WERI-Rb-1 (cell line): ENCODE measurements around the gene NRXN3.

Source experiments
- DNase-seq: peaks from one replicate; pipeline ENCODE4 v3.0.0-alpha.2; 2020
- H3K27ac ChIP-seq: fragments of 250-450 bp; sonication (Bioruptor Pico); 2 replicates; pipeline ENCODE4 v1.5.1; 2020; ENCODE audit warnings: mild to moderate bottlenecking, moderate library complexity
- H3K27me3 ChIP-seq: fragments of 250-450 bp; sonication (Bioruptor Pico); 2 replicates; pipeline ENCODE4 v1.5.1; 2021; ENCODE audit warnings: mild to moderate bottlenecking, low read depth, moderate library complexity; ENCODE audit not compliant: insufficient read depth, severe bottlenecking
- H3K36me3 ChIP-seq: fragments of 250-450 bp; sonication (Bioruptor Pico); 2 replicates; pipeline ENCODE4 v1.5.1; 2020; ENCODE audit warnings: mild to moderate bottlenecking, moderate library complexity
- H3K4me3 ChIP-seq: 2 replicates; pipeline ENCODE4 v1.5.1; 2011; ENCODE audit warnings: low read depth, mild to moderate bottlenecking, control low read depth, low read length
- H3K9me3 ChIP-seq: fragments of 250-450 bp; sonication (Bioruptor Pico); 2 replicates; pipeline ENCODE4 v1.5.1; 2021; ENCODE audit warnings: mild to moderate bottlenecking, moderate library complexity; ENCODE audit not compliant: severe bottlenecking
- CTCF ChIP-seq: IDR thresholded peaks from 2 replicates; pipeline ENCODE4 v1.5.1; 2011; ENCODE audit warnings: low read depth, mild to moderate bottlenecking, control low read depth, inconsistent platforms, low read length

NRXN3 gene

GRCh38 chr14:79442786-79443185 lies 1272.6 kb downstream of the NRXN3 start:
- no peak for TF ChIP-seq CTCF
- Histone ChIP-seq H3K9me3 (no peaks in the 10 kb centered on the region), H3K27me3 (no peaks in the 10 kb centered on the region), H3K4me3 (no peak overlapping the region), H3K27ac (no peak overlapping the region), H3K36me3 (no peaks in the 10 kb centered on the region)
- DNase-seq = no peak

- Histone ChIP-seq H3K4me3 (no peak overlapping the region), H3K27ac (no peak overlapping the region), H3K9me3 (no peaks in the 10 kb centered on the region), H3K27me3 (no peaks in the 10 kb centered on the region), H3K36me3 (no peaks in the 10 kb centered on the region)
- DNase-seq = no peak
- no peak for TF ChIP-seq CTCF
Measured at GRCh38 chr14:79443602-79444001, 1273.4 kb downstream of the NRXN3 start.

- H3K9me3 ChIP-seq = no peaks in the 10 kb centered on the region
- H3K4me3 ChIP-seq = no peak overlapping the region
- H3K27ac ChIP-seq = no peak overlapping the region
- DNase-seq = no peak
- H3K36me3 ChIP-seq = no peaks in the 10 kb centered on the region
- no peak for TF ChIP-seq CTCF
- H3K27me3 ChIP-seq = no peaks in the 10 kb centered on the region
Measured at GRCh38 chr14:79448960-79449359, 1278.8 kb downstream of the NRXN3 start.

GRCh38 chr14:79451601-79452000 lies 1281.4 kb downstream of the NRXN3 start:
- no peaks in the 10 kb centered on the region for H3K36me3 ChIP-seq
- DNase-seq = peak; percentile 67
- H3K9me3 ChIP-seq = no peaks in the 10 kb centered on the region
- no peaks in the 10 kb centered on the region for H3K27me3 ChIP-seq
- H3K27ac ChIP-seq = 0 out of 2 replicates have a peak overlapping the region, but pooled peaks have one; percentile 26
- TF ChIP-seq CTCF = no peak
- no peak overlapping the region for H3K4me3 ChIP-seq

GRCh38 chr14:79453276-79453675 lies 1283.1 kb downstream of the NRXN3 start:
- no peaks in the 10 kb centered on the region for H3K36me3 ChIP-seq
- no peak overlapping the region for H3K27ac ChIP-seq
- no peak overlapping the region for H3K4me3 ChIP-seq
- no peaks in the 10 kb centered on the region for H3K9me3 ChIP-seq
- DNase-seq = no peak
- no peak for TF ChIP-seq CTCF
- H3K27me3 ChIP-seq = no peaks in the 10 kb centered on the region

GRCh38 chr14:79464468-79464867 lies 1294.3 kb downstream of the NRXN3 start:
- H3K9me3 ChIP-seq = no peaks in the 10 kb centered on the region
- DNase-seq = no peak
- H3K36me3 ChIP-seq = no peaks in the 10 kb centered on the region
- no peak overlapping the region for H3K27ac ChIP-seq
- no peaks in the 10 kb centered on the region for H3K27me3 ChIP-seq
- H3K4me3 ChIP-seq = no peak overlapping the region
- no peak for TF ChIP-seq CTCF
